PC-3 (cell line): ENCODE results near the gene ICA1L.

Source experiments
- CTCF ChIP-seq: fragments of 300-600 bp; sonication (generic); conservative IDR thresholded peaks from 2 replicates; pipeline ENCODE4 v1.5.1; 2017; ENCODE audit warnings: antibody characterized with exemption, low read depth, mild to moderate bottlenecking, low read length
- EZH2 ChIP-seq: fragments of 300-600 bp; sonication (generic); IDR thresholded peaks from one replicate; pipeline ENCODE4 v1.6.1; 2017; ENCODE audit warnings: antibody characterized with exemption, mild to moderate bottlenecking, low read length; ENCODE audit not compliant: unreplicated experiment
- EZH2phosphoT487 ChIP-seq: fragments of 300-600 bp; sonication (generic); IDR thresholded peaks from 2 replicates; pipeline ENCODE4 v1.6.1; 2018; ENCODE audit warnings: mild to moderate bottlenecking, antibody characterized with exemption, low read length, borderline replicate concordance

DNA sequence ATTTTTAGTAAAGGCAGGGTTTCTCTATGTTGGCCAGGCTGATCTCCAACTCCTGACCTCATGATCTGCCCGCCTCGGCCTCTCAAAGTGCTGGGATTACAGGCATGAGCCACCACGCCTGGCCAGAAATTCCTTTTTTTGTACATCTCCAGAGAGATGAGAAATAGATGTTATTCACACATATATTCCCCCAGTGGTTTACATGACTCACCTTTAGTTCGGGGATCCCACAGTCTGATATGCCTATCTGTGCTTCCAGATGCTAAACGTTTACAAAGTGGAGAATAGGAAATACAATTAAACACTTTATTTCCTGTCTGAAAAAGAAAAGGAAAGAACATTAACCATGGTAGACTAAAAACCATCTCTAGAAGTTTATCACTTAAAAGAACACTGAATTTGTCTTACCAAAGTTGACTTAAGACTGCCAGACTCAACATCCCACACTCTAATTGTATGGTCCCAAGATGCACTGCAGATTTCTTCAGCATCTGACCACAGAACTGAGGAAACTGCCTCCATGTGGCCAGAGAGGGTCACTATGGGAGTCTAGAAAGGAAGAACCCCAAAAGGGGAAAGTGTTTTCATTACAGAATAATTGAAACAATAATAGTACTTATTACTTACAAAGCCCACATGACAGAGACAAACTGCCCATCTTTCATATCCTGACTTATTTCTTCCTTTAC is 12.6 kb upstream of the ICA1L start:
- TF ChIP-seq CTCF: no peak; the same call in 1 of the 2 replicates
- TF ChIP-seq EZH2: no peak
- TF ChIP-seq EZH2phosphoT487: no peak
